ENCODE measurements around the gene OR6C2.
"Not testable (repeated sequence)": the region's sequence is repeated elsewhere in the genome, so short reads cannot be mapped to it uniquely, and the experiment has no call there.

OR6C2 gene

GRCh38 chr12:55416961-55417360 is 26.9 kb upstream of the OR6C2 start:
- ChIA-PET POLR2A (no interaction called here), CTCF (no interaction called here)
- no peak overlapping the region for H3K4me3 ChIP-seq (ENCODE audit: low read depth, low read length)
- DNase-seq (ENCODE audit: low read depth, low spot score), result no peak
- no peak for TF ChIP-seq CTCF (IDR thresholded peaks at IDR 0.05; ENCODE audit: insufficient read depth, low read length, missing control alignments)

GRCh38 chr12:55420307-55420962 is 23.4 kb upstream of the OR6C2 start:
- no peak for TF ChIP-seq CTCF (IDR thresholded peaks at IDR 0.05; ENCODE audit: insufficient read depth, low read length, missing control alignments)
- CTCF ChIA-PET, result no interaction called here
- DNase-seq (ENCODE audit: low read depth, low spot score), result no peak
- POLR2A ChIA-PET, result no interaction called here
- no peak overlapping the region for H3K4me3 ChIP-seq (ENCODE audit: low read depth, low read length)

- no peak within 1 kb of the TSS for H3K4me3 ChIP-seq (ENCODE audit: low read depth, low read length)
- DNase-seq (ENCODE audit: low read depth, low spot score), result no peak
- ChIA-PET POLR2A (no interaction called here), CTCF (no interaction called here)
- no peak for TF ChIP-seq CTCF (IDR thresholded peaks at IDR 0.05; ENCODE audit: insufficient read depth, low read length, missing control alignments)
These were observed 17.9 kb upstream of the OR6C2 start, which contains the start of gene OR6C76 for GRCh38 chr12:55425954-55426353. TSS of gene OR6C76 (plus strand) at chr12:55426254. CDS start at chr12:55426254, 0 bp downstream.

- CTCF ChIA-PET, result no interaction called here
- no peak overlapping the region for H3K4me3 ChIP-seq (ENCODE audit: low read depth, low read length)
- DNase-seq (ENCODE audit: low read depth, low spot score), result no peak
- POLR2A ChIA-PET, result no interaction called here
- TF ChIP-seq CTCF (IDR thresholded peaks at IDR 0.05; ENCODE audit: insufficient read depth, low read length, missing control alignments), result no peak
These were observed 15.3 kb upstream of the OR6C2 start for GRCh38 chr12:55428331-55429243.

GRCh38 chr12:55441233-55441632 is 2.6 kb upstream of the OR6C2 start:
- POLR2A ChIA-PET; H3K4me3 ChIP-seq (ENCODE audit: low read depth, low read length); DNase-seq (ENCODE audit: low read depth, low spot score); CTCF ChIA-PET: not testable (repeated sequence)

- CTCF ChIA-PET, result no interaction called here
- DNase-seq (ENCODE audit: low read depth, low spot score), result no peak
- no peak overlapping the region for H3K4me3 ChIP-seq (ENCODE audit: low read depth, low read length)
- POLR2A ChIA-PET, result no interaction called here
- TF ChIP-seq CTCF (IDR thresholded peaks at IDR 0.05; ENCODE audit: insufficient read depth, low read length, missing control alignments), result no peak
These were observed 1.5 kb downstream of the OR6C2 start for GRCh38 chr12:55445357-55445756.

All from AG04449 (cell line).